Endothelial cell (in vitro differentiated cells): ENCODE measurements around the gene BTBD1. TPM values are rescaled to one million over a fixed set of nuclear protein-coding genes. Genes with fewer than 3 reads are reported as not detected.
A peak's percentile ranks its signal among the peaks of the same experiment; 100 is the strongest.

ENCODE experiments used
- DNase-seq: peaks from one replicate; pipeline ENCODE4 v3.0.0; 2021; ENCODE audit warnings: low spot score
- H3K27ac Mint-ChIP-seq: one replicate; pipeline ENCODE4 v1.8.0; 2021; ENCODE audit warnings: mixed read lengths, inconsistent platforms; ENCODE audit not compliant: unreplicated experiment
- H3K27me3 Mint-ChIP-seq: one replicate; pipeline ENCODE4 v1.8.0; 2021; ENCODE audit warnings: mild to moderate bottlenecking, moderate library complexity, mixed read lengths, inconsistent platforms; ENCODE audit not compliant: unreplicated experiment
- H3K36me3 Mint-ChIP-seq: one replicate; pipeline ENCODE4 v1.8.0; 2021; ENCODE audit warnings: mild to moderate bottlenecking, low read depth, mixed read lengths, inconsistent platforms; ENCODE audit not compliant: unreplicated experiment
- H3K4me1 Mint-ChIP-seq: one replicate; pipeline ENCODE4 v1.8.0; 2021; ENCODE audit warnings: mild to moderate bottlenecking, mixed read lengths, inconsistent platforms; ENCODE audit not compliant: unreplicated experiment
- H3K4me3 Mint-ChIP-seq: one replicate; pipeline ENCODE4 v1.8.0; 2021; ENCODE audit warnings: mild to moderate bottlenecking, mixed read lengths, inconsistent platforms; ENCODE audit not compliant: unreplicated experiment
- H3K9me3 Mint-ChIP-seq: one replicate; pipeline ENCODE4 v1.8.0; 2021; ENCODE audit warnings: mixed read lengths, inconsistent platforms; ENCODE audit not compliant: unreplicated experiment
- CTCF ChIP-seq: fragments of 200-600 bp; sonication (generic); IDR thresholded peaks from one replicate; pipeline ENCODE4 v1.5.0; 2021; ENCODE audit warnings: antibody characterized with exemption; ENCODE audit not compliant: unreplicated experiment
- total RNA-seq: library from RNA; stranded (reverse); fragmentation: NEBNext Ultra II Directional; extraction: Animal tissue kit (Norgen Biotek cat#: 25700); gene quantifications from one replicate; pipeline ENCODE4 v1.2.1, GENCODE V29; 2021; ENCODE audit not compliant: unreplicated experiment

BTBD1 gene
- total RNA-seq, 1 donor from 2014 or later = 47.2 TPM

GRCh38 chr15:82992436-82992998 is 74.5 kb downstream of the BTBD1 start:
- Mint-ChIP-seq H3K4me3 (no peak overlapping the region), H3K27me3 (no peaks in the 10 kb centered on the region), H3K36me3 (peaks cover 8% of the 10 kb centered on the region), H3K4me1 (no peaks in the 10 kb centered on the region), H3K27ac (no peak overlapping the region), H3K9me3 (no peaks in the 10 kb centered on the region)
- TF ChIP-seq CTCF = no peak
- DNase-seq = no peak

GRCh38 chr15:82986442-82986780 is 80.6 kb downstream of the BTBD1 start:
- Mint-ChIP-seq H3K4me1 (peaks cover 22% of the 10 kb centered on the region), H3K4me3 (peak overlapping the region; percentile 98), H3K27ac (peak overlapping the region; percentile 88), H3K36me3 (peaks cover 12% of the 10 kb centered on the region), H3K27me3 (peaks cover 5% of the 10 kb centered on the region), H3K9me3 (no peaks in the 10 kb centered on the region)
- no peak for TF ChIP-seq CTCF
- no peak for DNase-seq

DNA sequence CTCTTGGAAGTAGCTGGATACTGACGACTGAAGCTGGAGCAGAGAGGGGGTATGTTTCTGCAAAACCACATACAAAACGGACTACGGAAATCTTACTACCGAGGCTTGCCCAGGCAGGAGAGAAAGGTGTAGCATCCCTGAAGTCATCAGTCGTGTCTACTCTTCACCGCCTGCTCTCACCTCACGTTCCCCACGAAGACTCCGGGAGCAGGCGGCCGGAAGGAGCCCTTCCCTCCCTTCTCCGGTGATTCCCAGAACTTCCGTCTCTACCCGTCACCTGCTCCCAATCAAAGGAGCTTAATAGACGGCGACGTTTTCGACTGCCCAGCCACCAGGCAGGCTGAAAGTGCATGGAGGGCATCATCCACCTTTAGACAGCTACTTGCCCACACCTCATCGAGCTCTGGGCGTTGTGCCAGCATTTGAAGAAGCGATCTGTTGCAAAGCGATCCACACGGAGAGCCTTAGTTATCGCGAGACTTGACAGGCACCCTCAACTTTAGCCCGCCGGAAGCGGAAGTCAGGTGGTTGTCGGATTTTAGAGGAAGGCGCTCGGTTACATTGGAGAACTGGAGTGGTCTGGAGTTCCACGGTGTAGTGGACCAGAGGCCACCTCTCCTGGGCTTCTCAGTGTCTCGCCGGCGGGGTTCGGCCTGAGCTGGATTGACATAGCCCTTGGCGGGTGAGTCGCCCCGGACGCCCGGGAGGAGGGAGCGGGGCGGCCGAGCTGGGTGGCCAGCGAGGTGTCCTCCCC is 81.2 kb downstream of the BTBD1 start, which contains the start of gene RAMAC:
TSS of gene RAMAC (plus strand) at position 523 of the 754 bp plus-strand sequence. CDS start 2,809 bp downstream, outside the sequence.
- Mint-ChIP-seq H3K27ac (peak within 1 kb of the TSS; percentile 88), H3K27me3 (peaks cover 5% of the 10 kb centered on the region), H3K4me1 (peaks cover 22% of the 10 kb centered on the region), H3K4me3 (peak within 1 kb of the TSS; percentile 98), H3K9me3 (no peaks in the 10 kb centered on the region), H3K36me3 (peaks cover 11% of the 10 kb centered on the region)
- TF ChIP-seq CTCF = no peak
- DNase-seq = peak; percentile 78

DNA sequence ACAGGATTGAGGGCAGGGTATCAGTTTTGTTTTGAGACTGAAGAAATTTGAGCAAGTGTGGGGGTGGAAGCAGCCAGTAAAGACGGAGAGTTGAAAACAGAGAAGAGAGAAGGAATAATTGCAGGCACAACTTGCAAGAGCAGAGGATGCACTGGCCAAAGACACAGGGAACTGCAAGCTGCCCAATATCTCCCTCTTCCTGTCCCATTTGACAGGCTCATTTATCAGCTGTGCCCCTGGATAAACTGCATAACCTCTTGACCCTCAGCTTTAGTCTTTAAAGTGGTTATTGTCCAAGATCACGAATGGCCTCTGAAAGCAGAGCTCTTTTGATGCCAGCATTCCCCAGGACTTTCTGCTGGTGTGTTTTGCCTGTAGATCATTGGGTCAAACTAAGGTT is 86.1 kb downstream of the BTBD1 start:
- H3K9me3 Mint-ChIP-seq = no peaks in the 10 kb centered on the region
- H3K4me3 Mint-ChIP-seq = no peak overlapping the region
- DNase-seq = no peak
- TF ChIP-seq CTCF = no peak
- H3K36me3 Mint-ChIP-seq = peaks cover 7% of the 10 kb centered on the region
- H3K4me1 Mint-ChIP-seq = peaks cover 10% of the 10 kb centered on the region
- no peak overlapping the region for H3K27ac Mint-ChIP-seq
- peaks cover 4% of the 10 kb centered on the region for H3K27me3 Mint-ChIP-seq

DNA sequence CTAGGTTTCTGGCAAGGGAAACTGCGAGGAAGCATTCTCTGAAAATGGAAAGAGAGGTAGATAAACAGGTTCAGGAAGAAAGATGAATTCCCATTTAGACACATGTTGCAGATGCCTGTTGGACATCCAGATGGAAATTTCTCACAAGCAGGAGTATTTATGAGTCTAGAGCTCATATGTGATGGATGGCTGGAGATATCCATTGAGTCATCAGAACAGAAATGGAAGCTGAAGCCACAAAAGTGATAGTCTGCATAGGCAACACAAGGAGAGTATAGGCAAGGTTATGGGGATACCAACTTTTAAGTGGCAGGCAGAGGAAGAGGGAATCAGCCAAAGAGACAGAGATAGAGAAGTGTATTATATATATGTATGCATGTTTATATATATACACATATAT is 87.3 kb downstream of the BTBD1 start:
- no peak overlapping the region for H3K27ac Mint-ChIP-seq
- H3K4me1 Mint-ChIP-seq = no peaks in the 10 kb centered on the region
- DNase-seq = no peak
- no peaks in the 10 kb centered on the region for H3K9me3 Mint-ChIP-seq
- no peaks in the 10 kb centered on the region for H3K27me3 Mint-ChIP-seq
- no peak for TF ChIP-seq CTCF
- H3K4me3 Mint-ChIP-seq = no peak overlapping the region
- no peaks in the 10 kb centered on the region for H3K36me3 Mint-ChIP-seq
